Astrocyte of the spinal cord (primary cell): ENCODE results near the gene DHX15.

Experiments
- DNase-seq: peaks from one replicate; pipeline ENCODE4 v3.0.0; 2011; ENCODE audit warnings: low read depth, low spot score
- H3K4me3 ChIP-seq: 2 replicates; pipeline ENCODE4 v1.5.1; 2011; ENCODE audit warnings: low read depth, mild to moderate bottlenecking, low read length, moderate library complexity
- in situ Hi-C: cut with HindIII; loops from 2 replicates; pipeline ENCODE4 v1.10.0; 2017; ENCODE audit warnings: low sequenced_read_pairs
- TF ChIP-seq, protein P1 (sequence below): IDR thresholded peaks from 2 replicates; pipeline ENCODE4 v1.5.1; 2012; ENCODE audit warnings: low read depth, mild to moderate bottlenecking, low read length, inconsistent platforms

Gene DHX15

DNA sequence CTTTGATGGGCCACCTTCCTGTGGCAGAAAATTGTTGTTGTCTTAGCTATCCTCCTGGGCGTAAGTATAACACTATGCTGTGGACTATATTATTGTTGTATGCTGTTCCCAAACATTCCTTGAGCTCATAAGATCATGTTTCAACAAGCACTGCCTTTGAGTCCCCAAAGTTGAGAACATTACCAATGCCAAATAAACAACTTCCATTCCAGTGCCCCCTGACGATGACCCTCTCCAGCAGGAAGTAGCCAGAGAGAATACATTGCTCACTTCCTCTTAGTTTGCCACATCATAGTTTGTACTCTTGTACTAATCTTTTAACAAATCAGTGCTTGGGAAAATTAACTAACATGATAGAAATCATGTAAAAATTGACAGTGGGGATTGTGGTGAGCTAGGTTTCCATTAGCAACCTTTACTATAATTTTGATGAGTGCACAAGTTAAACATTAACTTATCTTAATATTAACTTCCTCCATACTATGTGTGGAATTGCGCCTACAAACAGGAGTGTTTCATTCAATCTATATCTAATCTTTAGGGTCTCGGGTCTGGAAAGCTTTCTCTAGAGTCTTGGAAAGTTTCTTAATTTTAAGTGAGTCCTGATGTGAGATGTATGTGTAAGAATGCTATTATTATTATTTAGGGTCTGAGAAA, 20.3 kb upstream of the DHX15 start:
- TF ChIP-seq, protein P1, sequence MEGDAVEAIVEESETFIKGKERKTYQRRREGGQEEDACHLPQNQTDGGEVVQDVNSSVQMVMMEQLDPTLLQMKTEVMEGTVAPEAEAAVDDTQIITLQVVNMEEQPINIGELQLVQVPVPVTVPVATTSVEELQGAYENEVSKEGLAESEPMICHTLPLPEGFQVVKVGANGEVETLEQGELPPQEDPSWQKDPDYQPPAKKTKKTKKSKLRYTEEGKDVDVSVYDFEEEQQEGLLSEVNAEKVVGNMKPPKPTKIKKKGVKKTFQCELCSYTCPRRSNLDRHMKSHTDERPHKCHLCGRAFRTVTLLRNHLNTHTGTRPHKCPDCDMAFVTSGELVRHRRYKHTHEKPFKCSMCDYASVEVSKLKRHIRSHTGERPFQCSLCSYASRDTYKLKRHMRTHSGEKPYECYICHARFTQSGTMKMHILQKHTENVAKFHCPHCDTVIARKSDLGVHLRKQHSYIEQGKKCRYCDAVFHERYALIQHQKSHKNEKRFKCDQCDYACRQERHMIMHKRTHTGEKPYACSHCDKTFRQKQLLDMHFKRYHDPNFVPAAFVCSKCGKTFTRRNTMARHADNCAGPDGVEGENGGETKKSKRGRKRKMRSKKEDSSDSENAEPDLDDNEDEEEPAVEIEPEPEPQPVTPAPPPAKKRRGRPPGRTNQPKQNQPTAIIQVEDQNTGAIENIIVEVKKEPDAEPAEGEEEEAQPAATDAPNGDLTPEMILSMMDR, result no peak
- H3K4me3 ChIP-seq, result no peak overlapping the region
- DNase-seq, result no peak
- in situ Hi-C loops, result no loop called here

- DNase-seq, result no peak
- in situ Hi-C loops, result no loop called here
- no peak overlapping the region for H3K4me3 ChIP-seq
- TF ChIP-seq, protein P1, result no peak
Observed at GRCh38 chr4:24603343-24603742, 19.0 kb upstream of the DHX15 start.

GRCh38 chr4:24601121-24601520, 16.8 kb upstream of the DHX15 start:
- no peak for DNase-seq
- in situ Hi-C loops, result no loop called here
- H3K4me3 ChIP-seq, result no peak overlapping the region
- TF ChIP-seq, protein P1, result no peak

DNA sequence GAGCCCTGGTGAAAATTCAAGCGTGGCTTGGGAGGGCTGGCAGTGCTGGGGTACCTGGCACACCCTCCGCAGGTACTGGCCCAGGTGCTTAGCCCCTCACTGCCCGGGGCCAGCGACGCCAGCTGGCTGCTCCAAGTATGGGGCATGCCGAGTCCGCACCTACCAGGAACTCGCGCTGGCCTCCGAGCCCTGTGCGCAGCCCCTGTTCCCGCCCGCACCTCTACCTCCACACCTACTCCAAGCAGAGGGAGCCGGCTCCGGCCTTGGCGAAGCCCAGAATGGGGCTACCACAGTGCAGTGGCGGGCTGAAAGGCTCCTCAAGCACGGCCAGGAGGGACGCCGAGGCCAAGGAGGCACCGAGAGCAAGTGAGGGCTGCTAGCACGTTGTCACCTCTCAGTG, 14.9 kb upstream of the DHX15 start:
- H3K4me3 ChIP-seq, result no peak overlapping the region
- TF ChIP-seq, protein P1, result no peak
- no peak for DNase-seq
- in situ Hi-C loops, result no loop called here

DNA sequence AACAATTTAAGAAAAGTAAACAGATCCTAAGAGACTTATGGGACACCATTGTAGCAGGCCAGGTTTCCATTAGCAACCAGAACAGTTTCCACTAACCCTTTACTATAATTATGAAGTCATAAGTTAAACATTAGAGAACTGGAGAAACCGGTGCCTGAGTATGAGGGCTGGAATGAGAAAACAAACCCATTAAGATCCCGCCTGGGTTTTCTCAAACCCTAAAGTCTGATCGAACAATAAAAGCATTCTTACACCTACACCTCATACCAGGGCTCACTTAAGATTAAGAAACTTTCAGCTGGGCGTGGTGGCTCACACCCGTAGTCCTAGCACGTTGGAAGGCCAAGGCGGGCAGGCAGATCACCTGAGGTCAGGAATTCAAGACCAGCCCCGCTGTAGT, 13.7 kb upstream of the DHX15 start:
- TF ChIP-seq, protein P1, result no peak
- DNase-seq, result no peak
- in situ Hi-C loops, result no loop called here
- H3K4me3 ChIP-seq, result no peak overlapping the region

- TF ChIP-seq, protein P1, result no peak
Observed at GRCh38 chr4:24595659-24596058, 11.3 kb upstream of the DHX15 start.

More at GRCh38 chr4:24595659-24596058, 11.3 kb upstream of the DHX15 start:
- in situ Hi-C loops, result no loop called here
- DNase-seq, result no peak
- no peak overlapping the region for H3K4me3 ChIP-seq
